ENCODE data around the gene ARHGEF16.

GRCh38 chr1:3428899-3429298 is 25.6 kb upstream of the ARHGEF16 start:
- TF ChIP-seq POLR2A (IDR thresholded peaks at IDR 0.05; ENCODE audit: low read length) (no peak), GATA1 (IDR thresholded peaks at IDR 0.05; ENCODE audit: low read depth, low read length) (no peak)
